ENCODE data around the gene FHIT.

- no peak for TF ChIP-seq CTCF (IDR thresholded peaks at IDR 0.05; ENCODE audit: poor library complexity)
- TF ChIP-seq EZH2phosphoT487 (IDR thresholded peaks at IDR 0.05; ENCODE audit: low read depth, severe bottlenecking, unreplicated experiment), result no peak
- no peak for TF ChIP-seq EZH2 (IDR thresholded peaks at IDR 0.05; ENCODE audit: borderline replicate concordance)
These were observed 504.4 kb downstream of the FHIT start for GRCh38 chr3:60746695-60747416.

All from hepatocyte (in vitro differentiated cells).